Endothelial cell of umbilical vein (primary cell): ENCODE results near the gene VPS41.

Source experiments
- EZH2 ChIP-seq: IDR thresholded peaks from 2 replicates; pipeline ENCODE4 v1.6.1; 2012; ENCODE audit warnings: borderline replicate concordance, low read depth, mild to moderate bottlenecking, moderate library complexity, low read length, inconsistent platforms; ENCODE audit not compliant: severe bottlenecking
- TF ChIP-seq, protein P1 (sequence below), 2 donors: IDR thresholded peaks; 1 replicate in 1 of 2; 2 replicates in 1 of 2; pipeline ENCODE4 v1.5.1; 2011; ENCODE audit warnings: low read length in 2 of 2, mild to moderate bottlenecking in 2 of 2, moderate library complexity in 2 of 2, control low read depth in 1 of 2, inconsistent platforms in 1 of 2, low read depth in 1 of 2; ENCODE audit not compliant: insufficient read depth in 1 of 2; ENCODE audit errors: extremely low read depth in 1 of 2

DNA sequence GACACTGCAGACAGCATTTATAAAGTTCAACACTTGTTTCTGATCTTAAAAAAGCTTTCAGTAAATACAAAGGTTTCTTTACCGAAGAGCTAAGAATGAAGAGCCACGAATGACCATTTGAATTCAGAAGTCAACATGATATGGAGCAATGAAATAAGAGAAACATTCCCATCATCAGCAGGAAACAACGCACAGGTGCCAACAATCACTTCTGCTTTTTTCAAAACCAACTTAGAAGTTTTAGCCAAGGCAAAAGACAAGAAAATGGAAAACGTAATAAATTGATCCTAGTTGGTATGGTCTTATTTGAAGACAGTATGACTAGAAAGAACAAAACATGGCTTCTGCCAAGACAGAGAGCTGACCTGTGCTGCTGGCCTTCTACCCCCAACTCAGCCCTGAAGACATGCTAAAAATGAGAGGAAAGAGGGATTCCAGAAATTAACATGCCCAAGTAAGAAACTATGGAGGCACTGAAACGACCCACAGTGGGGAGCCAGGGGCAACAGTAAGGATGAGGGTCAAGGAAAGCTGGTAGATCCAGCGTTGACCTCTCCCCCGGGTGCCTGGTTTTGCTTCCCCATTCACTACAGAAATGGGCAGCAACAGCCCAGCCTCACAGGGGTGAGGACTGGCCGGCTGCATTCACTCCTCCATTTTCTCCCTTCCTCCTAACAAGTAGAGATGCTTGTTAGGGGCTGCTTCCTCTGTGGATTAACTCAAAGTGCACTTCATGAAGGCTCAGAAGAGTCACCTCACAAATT, 30.1 kb downstream of the VPS41 start:
- TF ChIP-seq, protein P1, sequence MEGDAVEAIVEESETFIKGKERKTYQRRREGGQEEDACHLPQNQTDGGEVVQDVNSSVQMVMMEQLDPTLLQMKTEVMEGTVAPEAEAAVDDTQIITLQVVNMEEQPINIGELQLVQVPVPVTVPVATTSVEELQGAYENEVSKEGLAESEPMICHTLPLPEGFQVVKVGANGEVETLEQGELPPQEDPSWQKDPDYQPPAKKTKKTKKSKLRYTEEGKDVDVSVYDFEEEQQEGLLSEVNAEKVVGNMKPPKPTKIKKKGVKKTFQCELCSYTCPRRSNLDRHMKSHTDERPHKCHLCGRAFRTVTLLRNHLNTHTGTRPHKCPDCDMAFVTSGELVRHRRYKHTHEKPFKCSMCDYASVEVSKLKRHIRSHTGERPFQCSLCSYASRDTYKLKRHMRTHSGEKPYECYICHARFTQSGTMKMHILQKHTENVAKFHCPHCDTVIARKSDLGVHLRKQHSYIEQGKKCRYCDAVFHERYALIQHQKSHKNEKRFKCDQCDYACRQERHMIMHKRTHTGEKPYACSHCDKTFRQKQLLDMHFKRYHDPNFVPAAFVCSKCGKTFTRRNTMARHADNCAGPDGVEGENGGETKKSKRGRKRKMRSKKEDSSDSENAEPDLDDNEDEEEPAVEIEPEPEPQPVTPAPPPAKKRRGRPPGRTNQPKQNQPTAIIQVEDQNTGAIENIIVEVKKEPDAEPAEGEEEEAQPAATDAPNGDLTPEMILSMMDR (IDR thresholded peaks at IDR 0.05; ENCODE audit: extremely low read depth in 1 of 2, insufficient read depth in 1 of 2, low read depth in 1 of 2, low read length in 2 of 2) = no peak
- no peak for TF ChIP-seq EZH2
